Panc1 (cell line): Measurements from ENCODE around the gene PTCD2.

Experiments used
- CTCF ChIP-seq: fragments of 450-650 bp; IDR thresholded peaks from 2 replicates; pipeline ENCODE4 v1.5.1; 2017; ENCODE audit warnings: mild to moderate bottlenecking
- REST ChIP-seq, 2 experiments: IDR thresholded peaks; 2 replicates each; pipeline ENCODE4 v1.6.1; 2011 to 2012; ENCODE audit warnings: low read depth in 2 of 2, control low read depth in 1 of 2, low read length in 1 of 2, mild to moderate bottlenecking in 1 of 2, moderate library complexity in 1 of 2; ENCODE audit not compliant: insufficient read depth in 1 of 2

- TF ChIP-seq REST (IDR thresholded peaks at IDR 0.05; ENCODE audit: insufficient read depth in 1 of 2, low read depth in 2 of 2, low read length in 1 of 2) (no peak), CTCF (no peak)
Observed at GRCh38 chr5:72407541-72407940, 87.4 kb downstream of the PTCD2 start.
